ENCODE measurements around the gene TNFAIP3. TPM values are rescaled to one million over a fixed set of nuclear protein-coding genes. Genes with fewer than 3 reads are reported as not detected.

The TNFAIP3 gene
- total and polyA plus RNA-seq, 2 donors (not counting 3 experiments of a cell fraction or from before 2014, with no cell fraction given), result 4.0 to 8.6 TPM

DNA sequence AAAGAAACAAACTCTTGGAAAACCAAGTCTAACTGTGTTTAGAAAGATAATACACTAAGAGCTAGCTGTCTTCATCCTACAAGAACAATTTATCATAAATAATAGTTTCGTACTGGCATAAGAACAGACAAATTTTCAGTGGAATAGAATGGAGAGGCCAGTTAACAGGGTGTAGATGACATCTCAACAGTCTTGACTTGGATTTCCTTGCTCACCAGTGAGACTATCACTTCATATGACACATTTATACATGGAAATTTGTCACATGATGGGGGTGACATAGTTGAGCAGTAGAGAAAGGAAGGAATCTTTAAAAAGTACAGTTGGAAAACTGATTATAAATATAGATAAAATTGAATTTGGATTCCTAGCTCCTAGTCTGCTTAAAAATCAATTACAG lies 35.6 kb downstream of the TNFAIP3 start:
- DNase-seq (ENCODE audit: low read depth, low spot score) (no peak), FAIRE-seq (no peak)
- H4K20me1 ChIP-seq (replicated peaks; ENCODE audit: control insufficient read depth, extremely low read depth, insufficient read depth, low read length), result no peaks in the 10 kb centered on the region
- H3K9me3 ChIP-seq (replicated peaks; ENCODE audit: control insufficient read depth, insufficient read depth, low read length), result no peaks in the 10 kb centered on the region
- H3K4me1 ChIP-seq (ENCODE audit: control insufficient read depth, extremely low read depth, insufficient read depth, low read length), result peaks cover 18% of the 10 kb centered on the region
- H3K36me3 ChIP-seq (ENCODE audit: control insufficient read depth in 2 of 2, extremely low read depth in 1 of 2, insufficient read depth in 2 of 2, low read length in 2 of 2), result no peaks in the 10 kb centered on the region
- CTCF ChIA-PET, result interaction anchor here (1.0 kb wide), 1 partner anchor 35 kb away, joined by 3 read pairs; no protein-coding TSS in a partner anchor
- dilution Hi-C loops (cut with MboI; ENCODE audit: extremely low pct_ligation_motif_present, low sequenced_read_pairs), result no loop called here
- TF ChIP-seq MYC (IDR thresholded peaks at IDR 0.05; ENCODE audit: low read depth, low read length) (no peak), GATA2 (IDR thresholded peaks at IDR 0.05; ENCODE audit: insufficient read depth, insufficient read length, low read depth, low read length) (no peak), JUN (IDR thresholded peaks at IDR 0.05; ENCODE audit: borderline replicate concordance, insufficient read depth, insufficient read length, low read depth) (no peak), POLR2AphosphoS5 (IDR thresholded peaks at IDR 0.05; ENCODE audit: insufficient read depth, low read depth, low read length) (no peak), EZH2 (IDR thresholded peaks at IDR 0.05; ENCODE audit: borderline replicate concordance, low read depth, low read length, severe bottlenecking) (no peak), FOS (IDR thresholded peaks at IDR 0.05; ENCODE audit: borderline replicate concordance, insufficient read depth, low read length) (no peak), POLR2A (IDR thresholded peaks at IDR 0.05; ENCODE audit: low read depth, low read length) (no peak)
- TF ChIP-seq, protein P1, sequence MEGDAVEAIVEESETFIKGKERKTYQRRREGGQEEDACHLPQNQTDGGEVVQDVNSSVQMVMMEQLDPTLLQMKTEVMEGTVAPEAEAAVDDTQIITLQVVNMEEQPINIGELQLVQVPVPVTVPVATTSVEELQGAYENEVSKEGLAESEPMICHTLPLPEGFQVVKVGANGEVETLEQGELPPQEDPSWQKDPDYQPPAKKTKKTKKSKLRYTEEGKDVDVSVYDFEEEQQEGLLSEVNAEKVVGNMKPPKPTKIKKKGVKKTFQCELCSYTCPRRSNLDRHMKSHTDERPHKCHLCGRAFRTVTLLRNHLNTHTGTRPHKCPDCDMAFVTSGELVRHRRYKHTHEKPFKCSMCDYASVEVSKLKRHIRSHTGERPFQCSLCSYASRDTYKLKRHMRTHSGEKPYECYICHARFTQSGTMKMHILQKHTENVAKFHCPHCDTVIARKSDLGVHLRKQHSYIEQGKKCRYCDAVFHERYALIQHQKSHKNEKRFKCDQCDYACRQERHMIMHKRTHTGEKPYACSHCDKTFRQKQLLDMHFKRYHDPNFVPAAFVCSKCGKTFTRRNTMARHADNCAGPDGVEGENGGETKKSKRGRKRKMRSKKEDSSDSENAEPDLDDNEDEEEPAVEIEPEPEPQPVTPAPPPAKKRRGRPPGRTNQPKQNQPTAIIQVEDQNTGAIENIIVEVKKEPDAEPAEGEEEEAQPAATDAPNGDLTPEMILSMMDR (IDR thresholded peaks at IDR 0.05; ENCODE audit: extremely low read depth in 1 of 2, insufficient read depth in 1 of 2, low read depth in 1 of 2, low read length in 2 of 2), result no peak
- TF ChIP-seq, protein P2, sequence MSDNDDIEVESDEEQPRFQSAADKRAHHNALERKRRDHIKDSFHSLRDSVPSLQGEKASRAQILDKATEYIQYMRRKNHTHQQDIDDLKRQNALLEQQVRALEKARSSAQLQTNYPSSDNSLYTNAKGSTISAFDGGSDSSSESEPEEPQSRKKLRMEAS (IDR thresholded peaks at IDR 0.05; ENCODE audit: insufficient read depth, insufficient read length), result no peak
- no peaks in the 10 kb centered on the region for H3K27me3 ChIP-seq (ENCODE audit: control insufficient read depth in 2 of 2, insufficient read depth in 2 of 2, low read length in 2 of 2)
- no peak overlapping the region for H3K27ac ChIP-seq (ENCODE audit: insufficient read depth, low read depth, low read length)
- H3K9me1 ChIP-seq (replicated peaks; ENCODE audit: control insufficient read depth, extremely low read depth, insufficient read depth, low read length), result no peaks in the 10 kb centered on the region
- H3K4me2 ChIP-seq (ENCODE audit: insufficient read depth, low read length), result no peak overlapping the region
- intact Hi-C loops (cut with micrococcal nuclease), result no loop called here
- H3K4me3 ChIP-seq (replicated peaks in 1 of 3; ENCODE audit: insufficient read depth in 1 of 3, low read depth in 1 of 3, low read length in 3 of 3), result no peak overlapping the region
- H3K9ac ChIP-seq (replicated peaks; ENCODE audit: extremely low read depth, insufficient read depth, low read length), result no peak overlapping the region
- no peaks in the 10 kb centered on the region for H3K79me2 ChIP-seq (ENCODE audit: control insufficient read depth, insufficient read depth, low read length)
- no TSS peak for BruUV-seq (replicated peaks)
- POLR2A ChIA-PET, result no interaction called here
- H2AFZ ChIP-seq (ENCODE audit: low read depth, low read length), result no peak overlapping the region
